Liver (tissue), 5 donors: ENCODE results near the gene SMARCC1. TPM values are rescaled to one million over a fixed set of nuclear protein-coding genes. Genes with fewer than 3 reads are reported as not detected.

Experiments used
- polyA plus RNA-seq, 2 donors: library from polyadenylated mRNA; stranded (reverse) in 1 of 2; unstranded in 1 of 2; fragments of 200-250 nt in 1 of 2; fragments of >200 nt in 1 of 2; fragmentation: Nextera tagmentation in 1 of 2; extraction: Ambion mirVana in 1 of 2; gene quantifications; one replicate each; pipeline versions ENCODE4 v1.2.1 to v1.2.3, GENCODE V29; 2013 to 2015
- small RNA-seq: library from RNA; depleted of rRNA; stranded (forward); fragments of <200 nt; gene quantifications from one replicate; pipeline ENCODE3, GENCODE V24; 2014
- total RNA-seq, 2 donors: library from RNA; depleted of rRNA; stranded (reverse); fragments of >200 nt; gene quantifications; one replicate each; pipeline ENCODE4 v1.2.3, GENCODE V29; 2014
- donor health status: healthy.
- donor health status: healthy.
- donor health status: healthy.

Gene SMARCC1
- total and polyA plus RNA-seq, 4 donors: 6.6 to 19.8 (median 12.6) TPM

Small RNAs within 50 kb of the gene (small RNA-seq; reads per million reads assigned to genes)
- not detected for gene RF02271
- gene RN7SL870P: not detected

Other genes with a start within 250 kb of the SMARCC1 start
- gene CSPG5, start 203.0 kb downstream of the SMARCC1 start, total RNA-seq: under 1 TPM; 0.25 to 0.33 TPM
- gene CSPG5, start 203.0 kb downstream of the SMARCC1 start, polyA plus RNA-seq: under 1 TPM in 1 of 2 donors, not detected in 1; 0.42 TPM
- 10 to 100 TPM; 30.4 to 39.9 TPM for gene DHX30, start 21.2 kb upstream of the SMARCC1 start, total RNA-seq
- 10 to 100 TPM; 18.3 to 22.1 TPM for gene DHX30, start 21.2 kb upstream of the SMARCC1 start, polyA plus RNA-seq
- 10 to 100 TPM; 16.6 to 33.7 TPM for gene MAP4, start 234.5 kb upstream of the SMARCC1 start, total RNA-seq
- 10 to 100 TPM; 27.8 to 41.4 TPM for gene MAP4, start 234.5 kb upstream of the SMARCC1 start, polyA plus RNA-seq